H1 (cell line): ENCODE data around the gene IGF2R. TPM values are rescaled to one million over a fixed set of nuclear protein-coding genes. Genes with fewer than 3 reads are reported as not detected.

Experiments
- CBX8 ChIP-seq: fragments of 300-800, 300-1000 bp; sonication (generic); IDR thresholded peaks from 2 replicates; pipeline ENCODE4 v1.7.1; 2016; ENCODE audit warnings: low read depth, low read length, borderline replicate concordance
- CTCF ChIP-seq, 3 experiments: IDR thresholded peaks; 1 replicate in 2 of 3; 2 replicates in 1 of 3; pipeline versions ENCODE4 v1.5.1 to v1.6.1; 2011; ENCODE audit warnings: low read length in 3 of 3, mild to moderate bottlenecking in 3 of 3, inconsistent platforms in 2 of 3, low read depth in 1 of 3, moderate library complexity in 1 of 3; ENCODE audit not compliant: insufficient read depth in 1 of 3; ENCODE audit errors: control extremely low read depth in 1 of 3
- polyA plus RNA-seq, 7 experiments: library from polyadenylated mRNA; depleted of rRNA in 3 of 7; stranded (reverse) in 5 of 7; unstranded in 2 of 7; fragments of >200 nt in 5 of 7; fragments of 200-250 nt in 2 of 7; gene quantifications; 1 replicate in 5 of 7; 2 replicates in 1 of 7; 4 replicates in 1 of 7; pipeline versions ENCODE4 v1.2.1 to v1.2.3, GENCODE V29; 2011 to 2013; ENCODE audit warnings: missing spikeins in 2 of 7, mixed read lengths in 2 of 7
- total RNA-seq: library from RNA; stranded (reverse); fragmentation: NEBNext Ultra II Directional; extraction: Animal tissue kit (Norgen Biotek cat#: 25700); gene quantifications from 2 replicates; pipeline ENCODE4 v1.2.1, GENCODE V29; 2021

The IGF2R gene
- total and polyA plus RNA-seq, 2 of the 8 experiments (the other 6 are each of a cell fraction or from before 2014, with no cell fraction given) = 20.6 to 74.1 TPM

GRCh38 chr6:160076009-160076408, 107.1 kb downstream of the IGF2R start (continued):
- TF ChIP-seq CTCF (IDR thresholded peaks at IDR 0.05; ENCODE audit: control extremely low read depth in 1 of 3, insufficient read depth in 1 of 3, low read depth in 1 of 3, low read length in 3 of 3) (no peak), CBX8 (no peak)
